ENCODE measurements around the gene CMTM8. TPM values are rescaled to one million over a fixed set of nuclear protein-coding genes. Genes with fewer than 3 reads are reported as not detected.

The CMTM8 gene
- total and polyA plus RNA-seq, 7 donors, result 0.49 to 7.9 (median 4.3) TPM; not detected in 1

DNA sequence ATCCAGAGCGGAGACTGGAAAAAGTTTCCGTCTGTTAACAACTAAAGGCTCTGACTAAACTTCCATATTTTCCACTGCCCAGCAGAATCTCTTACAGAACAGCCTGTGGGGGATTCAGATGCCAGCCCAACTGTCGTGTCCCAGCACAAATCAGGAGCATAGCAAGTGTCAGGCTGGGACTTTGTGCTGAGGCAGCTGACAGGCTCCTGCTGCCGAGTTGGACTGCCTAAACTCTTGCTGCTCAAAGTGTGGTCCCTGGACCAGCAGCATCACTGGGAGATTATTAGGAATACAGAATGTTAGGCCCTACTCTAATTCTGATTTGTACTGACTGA lies 122.0 kb downstream of the CMTM8 start:
- H3K27me3 ChIP-seq, result no peaks in the 10 kb centered on the region
- no peaks in the 10 kb centered on the region for H3K9me3 ChIP-seq
- H3K27ac ChIP-seq, result no peak overlapping the region
- H3K4me3 ChIP-seq, result no peak overlapping the region
- intact Hi-C loops (cut with DNase I), result no loop called here
- TF ChIP-seq EP300 (IDR thresholded peaks at IDR 0.05) (no peak), POLR2A (IDR thresholded peaks at IDR 0.05) (no peak), POLR2AphosphoS5 (IDR thresholded peaks at IDR 0.05) (no peak)
- TF ChIP-seq, protein P1, sequence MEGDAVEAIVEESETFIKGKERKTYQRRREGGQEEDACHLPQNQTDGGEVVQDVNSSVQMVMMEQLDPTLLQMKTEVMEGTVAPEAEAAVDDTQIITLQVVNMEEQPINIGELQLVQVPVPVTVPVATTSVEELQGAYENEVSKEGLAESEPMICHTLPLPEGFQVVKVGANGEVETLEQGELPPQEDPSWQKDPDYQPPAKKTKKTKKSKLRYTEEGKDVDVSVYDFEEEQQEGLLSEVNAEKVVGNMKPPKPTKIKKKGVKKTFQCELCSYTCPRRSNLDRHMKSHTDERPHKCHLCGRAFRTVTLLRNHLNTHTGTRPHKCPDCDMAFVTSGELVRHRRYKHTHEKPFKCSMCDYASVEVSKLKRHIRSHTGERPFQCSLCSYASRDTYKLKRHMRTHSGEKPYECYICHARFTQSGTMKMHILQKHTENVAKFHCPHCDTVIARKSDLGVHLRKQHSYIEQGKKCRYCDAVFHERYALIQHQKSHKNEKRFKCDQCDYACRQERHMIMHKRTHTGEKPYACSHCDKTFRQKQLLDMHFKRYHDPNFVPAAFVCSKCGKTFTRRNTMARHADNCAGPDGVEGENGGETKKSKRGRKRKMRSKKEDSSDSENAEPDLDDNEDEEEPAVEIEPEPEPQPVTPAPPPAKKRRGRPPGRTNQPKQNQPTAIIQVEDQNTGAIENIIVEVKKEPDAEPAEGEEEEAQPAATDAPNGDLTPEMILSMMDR (IDR thresholded peaks at IDR 0.05), result no peak
- no peaks in the 10 kb centered on the region for H3K36me3 ChIP-seq
- 81% methylated on average over 4 of the region's 4 CpGs for WGBS, 2 donors
- no peaks in the 10 kb centered on the region for H3K4me1 ChIP-seq
- DNase-seq, result no peak

DNA sequence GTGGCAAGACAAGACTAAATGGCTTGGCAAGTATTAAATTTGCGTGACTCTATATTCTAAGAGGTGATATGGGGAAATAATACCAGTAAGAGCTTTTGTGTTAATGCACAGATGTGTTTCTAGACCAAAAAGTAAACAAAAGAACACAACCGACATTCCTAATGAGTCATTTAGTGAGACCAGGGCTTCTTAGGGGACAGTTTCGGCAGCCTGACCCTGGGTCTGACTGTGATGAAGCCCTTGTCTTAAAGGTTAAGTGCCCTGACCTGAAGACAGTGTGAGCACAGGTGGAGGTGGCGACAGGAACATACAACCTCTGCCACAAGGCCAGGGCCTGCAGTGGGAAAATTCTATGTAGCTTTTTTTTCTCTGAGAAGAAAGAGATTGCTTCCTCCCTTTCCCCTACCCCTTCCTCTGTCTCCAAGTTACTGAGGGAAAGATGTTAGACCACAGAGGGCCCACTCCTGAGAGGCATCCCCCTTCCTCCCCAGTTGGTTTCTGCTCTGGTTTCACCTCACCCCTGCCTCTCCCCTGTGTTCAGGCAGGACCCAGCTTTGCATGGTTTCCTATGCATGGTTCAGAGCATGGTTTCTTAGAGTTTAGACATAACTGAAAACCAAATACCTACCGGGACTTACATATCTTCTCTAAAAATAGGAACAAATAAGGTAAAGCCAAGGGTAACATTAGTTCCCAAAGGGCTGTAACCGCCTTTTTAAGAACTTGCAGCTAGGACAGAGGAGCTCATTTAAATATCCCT lies 128.3 kb downstream of the CMTM8 start:
- DNase-seq, result no peak
- TF ChIP-seq EP300 (IDR thresholded peaks at IDR 0.05), result no peak
- TF ChIP-seq POLR2A (IDR thresholded peaks at IDR 0.05), result no peak
- TF ChIP-seq, protein P1 (IDR thresholded peaks at IDR 0.05), result no peak
- no peak for TF ChIP-seq POLR2AphosphoS5 (IDR thresholded peaks at IDR 0.05)
- H3K27me3 ChIP-seq, result no peaks in the 10 kb centered on the region
- H3K9me3 ChIP-seq, result no peaks in the 10 kb centered on the region
- WGBS, 2 donors, result 60 to 88% methylated on average over 6 of the region's 6 CpGs
- H3K36me3 ChIP-seq, result no peaks in the 10 kb centered on the region
- H3K4me3 ChIP-seq, result no peak overlapping the region
- no peaks in the 10 kb centered on the region for H3K4me1 ChIP-seq
- intact Hi-C loops (cut with DNase I), result no loop called here
- H3K27ac ChIP-seq, result no peak overlapping the region

DNA sequence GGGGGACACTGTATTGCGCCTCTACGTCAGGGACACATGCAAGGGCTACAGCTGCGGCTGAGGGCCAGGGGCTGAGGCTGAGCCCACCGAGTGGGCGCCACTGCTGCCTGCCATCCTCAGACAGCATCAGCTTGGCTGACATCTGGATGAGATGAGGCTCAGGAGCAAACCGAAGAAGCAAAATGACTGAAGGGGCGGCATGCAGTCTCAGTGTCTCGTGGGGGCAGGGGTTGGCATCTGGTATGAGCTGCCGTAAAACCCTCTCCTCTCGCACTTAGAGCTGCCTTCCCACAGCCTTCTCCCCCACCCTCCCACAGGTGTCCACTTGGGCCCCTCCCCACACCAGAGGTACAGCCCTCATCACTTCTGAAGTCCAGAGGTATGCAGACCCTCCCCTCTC lies 129.0 kb downstream of the CMTM8 start:
- TF ChIP-seq EP300 (IDR thresholded peaks at IDR 0.05) (no peak), POLR2A (IDR thresholded peaks at IDR 0.05) (no peak), POLR2AphosphoS5 (IDR thresholded peaks at IDR 0.05) (no peak)
- TF ChIP-seq, protein P1 (IDR thresholded peaks at IDR 0.05), result no peak

DNA sequence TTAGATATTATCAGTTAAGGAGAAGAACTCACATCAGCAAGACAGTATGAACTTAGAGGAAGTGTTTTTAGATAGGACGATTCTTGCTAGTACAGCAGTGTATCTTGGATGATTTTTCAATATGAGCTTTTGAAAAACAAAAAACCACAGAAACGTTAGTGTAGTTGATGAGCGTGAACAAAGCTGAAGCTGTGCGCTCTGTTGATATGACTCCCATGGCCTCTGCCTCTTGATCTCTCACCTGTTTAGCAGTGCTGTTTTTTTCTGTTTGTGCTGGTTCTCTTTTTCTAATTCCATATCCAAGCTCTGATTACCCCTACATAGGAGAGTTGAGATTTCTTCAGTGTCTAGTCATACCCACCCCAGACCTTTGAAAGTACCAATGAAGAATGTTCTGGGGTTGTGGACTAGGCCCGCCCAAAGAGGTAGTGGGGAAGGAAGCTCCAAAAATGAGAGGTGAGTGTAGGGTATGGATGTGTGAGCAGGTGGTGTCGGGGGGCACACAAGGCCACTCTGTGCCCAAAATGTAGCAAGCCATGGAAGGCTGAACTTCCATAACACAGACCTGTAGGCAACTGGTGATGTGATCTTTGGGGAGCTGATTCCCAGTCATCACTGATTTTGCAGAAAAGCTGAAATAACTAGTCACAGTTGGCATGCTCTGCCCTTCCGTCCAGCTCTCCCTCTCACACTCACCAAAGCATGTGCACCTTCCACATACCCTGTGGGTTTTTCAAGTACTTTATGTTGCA lies 133.2 kb downstream of the CMTM8 start:
- TF ChIP-seq, protein P1 (IDR thresholded peaks at IDR 0.05), result no peak
- no peak for TF ChIP-seq EP300 (IDR thresholded peaks at IDR 0.05)
- no peak for TF ChIP-seq POLR2A (IDR thresholded peaks at IDR 0.05)
- no peak for TF ChIP-seq POLR2AphosphoS5 (IDR thresholded peaks at IDR 0.05)
- H3K27me3 ChIP-seq, result no peaks in the 10 kb centered on the region
- intact Hi-C loops (cut with DNase I), result loop anchor here (10.0 kb wide), 1 partner anchor 53 kb away; no protein-coding TSS in a partner anchor
- 58 to 92% methylated on average over 7 of the region's 7 CpGs for WGBS, 2 donors
- DNase-seq, result no peak
- no peaks in the 10 kb centered on the region for H3K4me1 ChIP-seq
- H3K36me3 ChIP-seq, result no peaks in the 10 kb centered on the region
- H3K27ac ChIP-seq, result no peak overlapping the region
- H3K9me3 ChIP-seq, result no peaks in the 10 kb centered on the region
- no peak overlapping the region for H3K4me3 ChIP-seq

More for the DNA sequence above, 129.0 kb downstream of the CMTM8 start:
- DNase-seq, result no peak
- Histone ChIP-seq H3K27ac (no peak overlapping the region), H3K4me1 (no peaks in the 10 kb centered on the region), H3K4me3 (no peak overlapping the region), H3K36me3 (no peaks in the 10 kb centered on the region), H3K27me3 (no peaks in the 10 kb centered on the region), H3K9me3 (no peaks in the 10 kb centered on the region)
- 82 to 96% methylated on average over 10 of the region's 10 CpGs for WGBS, 2 donors
- intact Hi-C loops (cut with DNase I), result no loop called here

Data from sigmoid colon (tissue), 7 donors.